GM21381 (cell line): ENCODE results near the gene KIF1B.
"Not testable (repeated sequence)": the region's sequence is repeated elsewhere in the genome, so short reads cannot be mapped to it uniquely, and the experiment has no call there.

ENCODE experiments used
- ATAC-seq: cut with Tn5 transposase; IDR thresholded peaks from one replicate; pipeline ENCODE4 v1.9.1; 2021; ENCODE audit warnings: mild to moderate bottlenecking, moderate library complexity; ENCODE audit not compliant: unreplicated experiment

The KIF1B gene

DNA sequence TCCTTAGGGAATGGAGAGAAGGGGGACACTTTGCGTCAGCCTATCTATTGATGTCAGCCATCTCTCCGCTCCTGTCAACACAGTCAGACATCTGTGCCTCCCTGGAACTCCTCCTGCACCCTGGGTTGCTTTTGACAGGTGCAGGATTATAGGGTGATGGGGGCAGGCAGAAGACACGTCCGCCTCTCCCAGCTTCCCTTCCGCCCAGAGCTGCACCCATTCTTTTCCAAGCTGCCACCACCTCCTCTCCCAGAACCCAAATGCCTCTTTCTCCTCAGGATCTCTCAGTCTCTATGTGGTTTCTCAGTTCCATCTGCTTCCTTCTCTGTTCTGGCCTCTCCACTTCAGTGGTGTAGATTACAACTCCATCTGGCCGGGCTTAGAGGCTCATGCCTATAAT lies 17.1 kb upstream of the KIF1B start:
- ATAC-seq, result no peak

GRCh38 chr1:10195570-10195969 lies 14.8 kb upstream of the KIF1B start:
- ATAC-seq, result no peak

GRCh38 chr1:10196976-10197375 lies 13.4 kb upstream of the KIF1B start:
- no peak for ATAC-seq

- no peak for ATAC-seq
These were observed 9.8 kb upstream of the KIF1B start for GRCh38 chr1:10200620-10201019.

- no peak for ATAC-seq
These were observed 6.2 kb upstream of the KIF1B start for GRCh38 chr1:10204003-10204642.

- not testable (repeated sequence) for ATAC-seq
These were observed 5.2 kb upstream of the KIF1B start for GRCh38 chr1:10205206-10205605.

GRCh38 chr1:10207810-10208209 lies 2.6 kb upstream of the KIF1B start:
- ATAC-seq, result no peak

- no peak for ATAC-seq
These were observed 1.8 kb upstream of the KIF1B start for GRCh38 chr1:10208537-10208936.

DNA sequence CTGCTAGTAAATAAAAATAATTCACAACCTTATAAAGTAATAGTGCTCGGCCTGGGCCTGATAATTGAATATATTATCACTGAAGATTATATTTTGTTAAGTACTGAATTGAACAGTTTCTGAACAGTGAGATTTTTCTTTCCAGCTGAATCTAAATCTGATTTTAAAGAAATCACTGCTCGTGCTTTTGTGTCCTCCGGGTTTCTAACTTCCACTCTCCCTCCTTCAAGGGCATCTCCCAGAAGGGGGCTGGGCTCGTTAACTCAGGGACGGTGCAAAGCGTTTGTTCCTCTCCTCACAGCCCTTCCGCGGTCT lies 823 bp upstream of the KIF1B start:
- ATAC-seq, result no peak

GRCh38 chr1:10210841-10211804 lies 753 bp downstream of the KIF1B start:
- peak; percentile 11 for ATAC-seq

- ATAC-seq, result no peak
These were observed 1.5 kb downstream of the KIF1B start for GRCh38 chr1:10211805-10212410.

DNA sequence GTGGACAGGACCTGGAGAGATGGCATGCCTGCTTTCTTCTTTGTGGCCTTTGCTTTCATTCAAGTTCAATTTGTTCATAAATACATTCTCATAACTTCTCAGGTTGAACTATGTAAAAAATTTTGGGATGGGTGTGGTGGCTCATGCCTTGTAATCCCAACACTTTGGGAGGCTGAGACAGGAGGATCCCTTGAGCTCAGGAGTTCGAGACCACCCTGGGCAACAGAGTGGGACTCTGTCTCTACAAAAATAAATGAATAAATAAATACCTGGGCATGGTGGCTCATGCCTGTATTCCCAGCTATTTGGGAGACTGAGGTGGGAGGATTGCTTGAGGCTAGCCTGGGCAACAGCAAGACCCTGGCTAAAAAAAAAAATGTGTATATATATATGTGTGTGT lies 2.1 kb downstream of the KIF1B start:
- no peak for ATAC-seq

DNA sequence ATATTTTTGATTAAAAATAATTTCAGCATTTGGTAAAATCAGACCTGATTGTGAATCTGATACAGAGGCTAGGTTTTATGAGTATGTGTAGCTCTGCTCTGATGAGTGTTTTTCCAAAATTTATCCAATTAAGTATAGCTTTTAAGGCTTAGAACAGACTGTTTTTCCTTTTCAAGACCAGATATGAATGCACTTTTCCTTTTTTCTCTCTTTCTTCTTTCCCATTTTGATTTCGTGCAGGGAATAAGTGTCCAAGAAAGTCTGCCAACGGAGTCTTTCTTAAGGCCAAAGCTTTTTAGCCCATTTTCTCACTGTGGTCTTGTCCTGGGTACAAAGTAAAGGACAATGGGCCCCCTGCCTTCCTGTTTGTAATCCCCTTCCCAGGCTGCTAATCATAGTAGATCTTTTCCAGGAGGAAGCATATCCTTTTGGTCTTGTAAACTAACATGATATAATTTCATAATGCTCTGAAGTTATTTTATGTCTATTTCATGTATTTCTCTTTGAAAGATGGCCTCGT lies 2.9 kb downstream of the KIF1B start:
- no peak for ATAC-seq

GRCh38 chr1:10216090-10216749 lies 5.8 kb downstream of the KIF1B start:
- ATAC-seq, result no peak

- no peak for ATAC-seq
These were observed 7.5 kb downstream of the KIF1B start for GRCh38 chr1:10217748-10218441.

DNA sequence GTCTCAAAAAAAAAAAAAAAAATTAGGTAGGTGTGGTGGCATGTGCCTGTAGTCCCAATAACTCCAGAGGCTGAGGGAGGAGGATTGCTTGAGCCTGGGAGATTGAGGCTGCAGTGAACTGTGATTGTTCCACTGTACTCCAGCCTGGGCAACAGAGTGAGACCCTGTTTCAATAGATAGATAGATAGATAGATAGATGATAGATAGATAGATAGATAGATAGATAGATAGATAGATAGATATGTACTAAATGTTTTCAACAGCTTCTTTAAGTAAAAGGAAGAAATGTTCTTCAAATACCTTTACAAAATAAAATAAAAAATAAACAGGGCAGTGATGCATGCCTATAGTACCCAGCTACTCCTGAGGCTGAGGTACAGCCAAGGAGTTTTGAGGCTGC lies 9.8 kb downstream of the KIF1B start:
- no peak for ATAC-seq

GRCh38 chr1:10220657-10221056 lies 10.3 kb downstream of the KIF1B start:
- not testable (repeated sequence) for ATAC-seq

GRCh38 chr1:10225573-10225972 lies 15.2 kb downstream of the KIF1B start:
- ATAC-seq, result no peak

DNA sequence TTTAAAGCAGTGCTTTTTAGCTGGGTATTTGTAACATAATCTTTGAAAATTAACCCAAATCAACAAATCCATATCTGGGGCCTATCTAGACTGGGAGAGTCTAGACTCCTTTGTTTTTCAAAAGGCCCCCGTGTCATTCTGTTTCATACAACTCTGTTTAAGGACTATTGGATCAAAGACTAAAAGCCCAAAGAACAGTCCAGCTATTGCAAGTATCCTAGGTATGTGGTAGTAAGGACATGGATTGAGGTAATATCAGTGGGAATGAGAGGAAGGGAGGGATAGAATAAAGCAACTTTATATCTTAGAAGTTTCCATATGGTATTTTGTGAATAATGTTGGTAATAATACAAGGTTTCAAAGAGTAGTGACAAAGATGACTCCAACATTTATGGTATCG lies 18.2 kb downstream of the KIF1B start:
- ATAC-seq, result no peak

DNA sequence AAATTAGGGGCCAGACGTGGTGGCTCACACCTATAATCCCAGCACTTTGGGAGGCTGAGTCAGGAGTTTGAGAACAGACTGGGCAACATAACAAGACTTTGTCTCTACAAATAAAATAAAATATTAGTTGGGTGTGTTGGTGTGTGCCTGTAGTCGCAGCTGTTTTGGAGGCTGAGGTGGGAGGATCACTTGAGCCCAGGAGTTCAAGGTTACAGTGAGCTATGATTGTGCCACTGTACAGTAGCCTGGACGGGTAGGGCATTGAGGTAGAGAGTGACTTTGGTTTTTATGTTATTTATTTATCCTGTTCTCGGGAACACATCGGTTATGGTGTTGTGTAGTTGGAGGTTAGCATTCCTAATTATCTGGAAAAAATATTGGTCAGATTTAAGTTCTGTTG lies 19.5 kb downstream of the KIF1B start:
- ATAC-seq, result no peak

DNA sequence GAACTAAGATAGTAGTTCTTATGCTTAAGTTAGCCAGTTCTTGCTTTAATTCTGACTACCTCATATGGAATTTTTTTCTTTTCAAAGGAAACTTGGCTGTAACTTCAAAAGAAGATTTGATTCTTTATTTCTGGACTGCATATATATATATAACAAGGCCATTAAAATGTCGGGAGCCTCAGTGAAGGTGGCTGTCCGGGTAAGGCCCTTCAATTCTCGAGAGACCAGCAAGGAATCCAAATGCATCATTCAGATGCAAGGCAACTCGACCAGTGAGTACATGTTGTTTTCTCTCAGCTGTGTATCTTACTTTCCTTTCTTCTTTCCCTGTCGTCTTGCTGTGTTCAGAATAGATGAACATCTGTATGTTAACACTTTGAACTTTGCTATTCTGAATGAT lies 21.8 kb downstream of the KIF1B start:
- ATAC-seq, result no peak
